CD4-positive, alpha-beta T cell treated with Interleukin-12 subunit alpha and Interleukin-12 subunit beta, for 1 hour (primary cell): ENCODE data around the gene SH3TC1.

Experiments
- DNase-seq: peaks from one replicate; pipeline ENCODE4 v3.0.0-alpha.2; 2020

Gene SH3TC1

GRCh38 chr4:8247047-8247930 lies 48.2 kb downstream of the SH3TC1 start:
- DNase-seq = no peak

GRCh38 chr4:8248091-8248490 lies 49.0 kb downstream of the SH3TC1 start:
- DNase-seq = no peak

GRCh38 chr4:8250227-8250626 lies 51.1 kb downstream of the SH3TC1 start:
- DNase-seq = no peak

- no peak for DNase-seq
Measured at GRCh38 chr4:8250637-8251036, 51.5 kb downstream of the SH3TC1 start.

- DNase-seq = no peak
Measured at GRCh38 chr4:8251110-8251883, 52.2 kb downstream of the SH3TC1 start.

- DNase-seq = no peak
Measured at GRCh38 chr4:8252301-8253173, 53.4 kb downstream of the SH3TC1 start.

- DNase-seq = no peak
Measured at GRCh38 chr4:8254076-8254475, 55.0 kb downstream of the SH3TC1 start.

GRCh38 chr4:8255698-8256441 lies 56.8 kb downstream of the SH3TC1 start:
- DNase-seq = no peak

- no peak for DNase-seq
Measured at GRCh38 chr4:8257854-8258253, 58.8 kb downstream of the SH3TC1 start.

GRCh38 chr4:8258552-8259212 lies 59.6 kb downstream of the SH3TC1 start:
- no peak for DNase-seq

- no peak for DNase-seq
Measured at GRCh38 chr4:8259743-8260430, 60.8 kb downstream of the SH3TC1 start.

GRCh38 chr4:8260656-8261111 lies 61.6 kb downstream of the SH3TC1 start:
- no peak for DNase-seq

GRCh38 chr4:8261851-8262535 lies 62.9 kb downstream of the SH3TC1 start:
- no peak for DNase-seq

GRCh38 chr4:8262637-8263322 lies 63.7 kb downstream of the SH3TC1 start:
- no peak for DNase-seq

- no peak for DNase-seq
Measured at GRCh38 chr4:8263397-8263796, 64.3 kb downstream of the SH3TC1 start.

- DNase-seq = no peak
Measured at GRCh38 chr4:8264106-8264505, 65.0 kb downstream of the SH3TC1 start.

- DNase-seq = no peak
Measured at GRCh38 chr4:8265171-8265929, 66.3 kb downstream of the SH3TC1 start.

- no peak for DNase-seq
Measured at GRCh38 chr4:8266088-8266487, 67.0 kb downstream of the SH3TC1 start.

GRCh38 chr4:8266508-8266907 lies 67.4 kb downstream of the SH3TC1 start:
- no peak for DNase-seq
